NB4 (cell line): ENCODE measurements around the gene OPCML.

Source experiments
- DNase-seq: peaks from one replicate; pipeline ENCODE4 v3.0.0; 2010; ENCODE audit warnings: low read depth
- H3K4me3 ChIP-seq: one replicate; pipeline ENCODE4 v1.5.1; 2011; ENCODE audit warnings: mild to moderate bottlenecking, low read depth, low read length, moderate library complexity
- CTCF ChIP-seq: IDR thresholded peaks from one replicate; pipeline ENCODE4 v1.5.1; 2012; ENCODE audit warnings: low read depth, low read length
- MAX ChIP-seq: IDR thresholded peaks from 2 replicates; pipeline ENCODE4 v1.6.1; 2011; ENCODE audit warnings: low read depth, low read length
- MYC ChIP-seq: IDR thresholded peaks from 2 replicates; pipeline ENCODE4 v1.6.1; 2011; ENCODE audit warnings: low read depth, low read length
- POLR2A ChIP-seq: IDR thresholded peaks from 2 replicates; pipeline ENCODE4 v1.6.1; 2011; ENCODE audit warnings: mild to moderate bottlenecking; ENCODE audit not compliant: insufficient read length; ENCODE audit errors: extremely low read depth

Gene OPCML

GRCh38 chr11:132876705-132877104 is 655.6 kb downstream of the OPCML start:
- no peak for DNase-seq
- TF ChIP-seq CTCF, result no peak
- TF ChIP-seq MYC, result no peak
- no peak for TF ChIP-seq POLR2A
- no peak for TF ChIP-seq MAX
- H3K4me3 ChIP-seq, result no peak overlapping the region

- no peak for DNase-seq
- H3K4me3 ChIP-seq, result no peak overlapping the region
- TF ChIP-seq MAX (no peak), POLR2A (no peak), MYC (no peak), CTCF (no peak)
These were observed 656.1 kb downstream of the OPCML start for GRCh38 chr11:132876239-132876638.

GRCh38 chr11:132874638-132875037 is 657.7 kb downstream of the OPCML start:
- no peak overlapping the region for H3K4me3 ChIP-seq
- TF ChIP-seq MAX, result no peak
- no peak for DNase-seq

- TF ChIP-seq CTCF, result no peak
- TF ChIP-seq POLR2A, result no peak
- no peak for TF ChIP-seq MYC
- TF ChIP-seq MAX, result no peak
- no peak overlapping the region for H3K4me3 ChIP-seq
- no peak for DNase-seq
These were observed 658.5 kb downstream of the OPCML start for GRCh38 chr11:132873841-132874240.

GRCh38 chr11:132872211-132872610 is 660.1 kb downstream of the OPCML start:
- DNase-seq, result no peak
- TF ChIP-seq MYC (no peak), MAX (no peak), CTCF (no peak), POLR2A (no peak)
- no peak overlapping the region for H3K4me3 ChIP-seq

GRCh38 chr11:132866783-132867545 is 665.3 kb downstream of the OPCML start:
- no peak for DNase-seq
- TF ChIP-seq MAX, result no peak
- no peak for TF ChIP-seq CTCF
- TF ChIP-seq POLR2A, result no peak
- no peak for TF ChIP-seq MYC
- H3K4me3 ChIP-seq, result no peak overlapping the region
